Measurements from ENCODE around the gene PPIA. TPM values are rescaled to one million over a fixed set of nuclear protein-coding genes. Genes with fewer than 3 reads are reported as not detected.
A peak's percentile ranks its signal among the peaks of the same experiment; 100 is the strongest.

Gene PPIA
- total RNA-seq, 4 donors from 2014 or later: 474 to 1,393 (median 544) TPM

GRCh38 chr7:44750424-44750823, 46.1 kb upstream of the PPIA start:
- Histone ChIP-seq H3K4me1 (peaks cover 5 to 11% of the 10 kb centered on the region in 2 donors), H3K4me3 (no peak overlapping the region), H3K27ac (no peak overlapping the region), H3K36me3 (no peaks in the 10 kb centered on the region), H3K9me3 (no peaks in the 10 kb centered on the region), H3K27me3 (no peaks in the 10 kb centered on the region)
- intact Hi-C loops (cut with DNase I; ENCODE audit: low total_unique reads): no loop called here
- DNase-seq: no peak
- no peak for TF ChIP-seq CTCF (IDR thresholded peaks at IDR 0.05)
- no peak for TF ChIP-seq POLR2A (IDR thresholded peaks at IDR 0.05)

GRCh38 chr7:44750921-44751571, 45.4 kb upstream of the PPIA start:
- no peaks in the 10 kb centered on the region for H3K27me3 ChIP-seq
- intact Hi-C loops (cut with DNase I; ENCODE audit: low total_unique reads): no loop called here
- DNase-seq: no peak
- no peak for TF ChIP-seq POLR2A (IDR thresholded peaks at IDR 0.05)
- no peak for TF ChIP-seq CTCF (IDR thresholded peaks at IDR 0.05)
- no peak overlapping the region for H3K27ac ChIP-seq
- H3K4me1 ChIP-seq: peaks cover 5 to 17% of the 10 kb centered on the region in 2 donors
- H3K9me3 ChIP-seq: no peaks in the 10 kb centered on the region
- no peak overlapping the region for H3K4me3 ChIP-seq
- no peaks in the 10 kb centered on the region for H3K36me3 ChIP-seq

GRCh38 chr7:44752822-44753221, 43.7 kb upstream of the PPIA start:
- no peak for TF ChIP-seq CTCF (IDR thresholded peaks at IDR 0.05)
- TF ChIP-seq POLR2A (IDR thresholded peaks at IDR 0.05): no peak
- intact Hi-C loops (cut with DNase I; ENCODE audit: low total_unique reads): no loop called here
- H3K36me3 ChIP-seq: no peaks in the 10 kb centered on the region
- no peak for DNase-seq
- no peaks in the 10 kb centered on the region for H3K27me3 ChIP-seq
- peaks cover 5 to 31% of the 10 kb centered on the region in 2 donors for H3K4me1 ChIP-seq
- no peak overlapping the region for H3K27ac ChIP-seq
- H3K4me3 ChIP-seq: no peak overlapping the region
- no peaks in the 10 kb centered on the region for H3K9me3 ChIP-seq

GRCh38 chr7:44754802-44755697, 41.4 kb upstream of the PPIA start:
- TF ChIP-seq POLR2A (IDR thresholded peaks at IDR 0.05) (no peak), CTCF (IDR thresholded peaks at IDR 0.05) (no peak)
- Histone ChIP-seq H3K9me3 (no peaks in the 10 kb centered on the region), H3K36me3 (no peaks in the 10 kb centered on the region), H3K4me1 (peaks cover 5 to 27% of the 10 kb centered on the region in 2 donors), H3K27ac (peak overlapping the region; percentile 22 to 52), H3K4me3 (no peak overlapping the region), H3K27me3 (no peaks in the 10 kb centered on the region)
- DNase-seq: no peak
- intact Hi-C loops (cut with DNase I; ENCODE audit: low total_unique reads): no loop called here

Data from uterus (tissue), 4 donors.